ENCODE data around the gene MIGA1. TPM values are rescaled to one million over a fixed set of nuclear protein-coding genes. Genes with fewer than 3 reads are reported as not detected.

MIGA1 gene
- total and polyA plus RNA-seq, 9 of the 15 experiments (the other 6 are each of a cell fraction or from before 2014, with no cell fraction given): 1.6 to 5.1 (median 2.9) TPM

- TF ChIP-seq ZBTB17 (CRISPR knock-in tag; IDR thresholded peaks at IDR 0.05): no peak
- peak; percentile 16 for TF ChIP-seq SMAD1 (IDR thresholded peaks at IDR 0.05; ENCODE audit: low read depth, low read length, partially characterized antibody)
- no peak for TF ChIP-seq U2AF2 (optimal IDR thresholded peaks at IDR 0.05; ENCODE audit: low read depth, low read length)
- TF ChIP-seq, protein P1, sequence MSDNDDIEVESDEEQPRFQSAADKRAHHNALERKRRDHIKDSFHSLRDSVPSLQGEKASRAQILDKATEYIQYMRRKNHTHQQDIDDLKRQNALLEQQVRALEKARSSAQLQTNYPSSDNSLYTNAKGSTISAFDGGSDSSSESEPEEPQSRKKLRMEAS (CRISPR knock-in tag; IDR thresholded peaks at IDR 0.05): peak; percentile 51; the same call in 1 of the 2 replicates
- TF ChIP-seq ESRRA (IDR thresholded peaks at IDR 0.05; ENCODE audit: borderline replicate concordance, low read depth): no peak; the same call in 1 of the 2 replicates
- TF ChIP-seq YBX1 (IDR thresholded peaks at IDR 0.05): no peak
- 0 out of 2 replicates have a peak, but pooled peaks have one; percentile 46 for TF ChIP-seq RNF2 (IDR thresholded peaks at IDR 0.05)
- TF ChIP-seq KAT2B (IDR thresholded peaks at IDR 0.05; ENCODE audit: low read depth, low read length): no peak
- TF ChIP-seq SIN3A (IDR thresholded peaks at IDR 0.05; ENCODE audit: borderline replicate concordance in 2 of 2, control insufficient read depth in 1 of 2, low read depth in 2 of 2, low read length in 2 of 2): peak in 1 of 2 experiments; percentile 63; a peak in 1 of 4 replicates
- TF ChIP-seq MEIS2 (IDR thresholded peaks at IDR 0.05; ENCODE audit: partially characterized antibody): peak; percentile 8
- TF ChIP-seq KDM5B (IDR thresholded peaks at IDR 0.05; ENCODE audit: insufficient replicate concordance, low read depth, low read length): peak; percentile 74
- TF ChIP-seq TBL1XR1 (IDR thresholded peaks at IDR 0.05; ENCODE audit: low read length in 2 of 2): peak in 1 of 2 experiments; percentile 18; a peak in 1 of 4 replicates
- TF ChIP-seq DMBX1 (CRISPR knock-in tag; IDR thresholded peaks at IDR 0.05; ENCODE audit: borderline replicate concordance): no peak
- no peak for TF ChIP-seq ZNF41 (CRISPR knock-in tag; conservative IDR thresholded peaks at IDR 0.05)
- peak; percentile 93 for TF ChIP-seq ZBTB40 (IDR thresholded peaks at IDR 0.05)
- no peak for TF ChIP-seq ZBTB40 (CRISPR knock-in tag; IDR thresholded peaks at IDR 0.05)
- peak; percentile 39; the same call in 1 of the 2 replicates for TF ChIP-seq SAFB (IDR thresholded peaks at IDR 0.05; ENCODE audit: borderline replicate concordance, low read depth, low read length)
- 0 out of 2 replicates have a peak, but pooled peaks have one; percentile 6 for TF ChIP-seq SOX6 (IDR thresholded peaks at IDR 0.05)
- no peak for TF ChIP-seq TAF7 (tag; IDR thresholded peaks at IDR 0.05)
Measured at GRCh38 chr1:77759071-77760028, 20.1 kb upstream of the MIGA1 start, which contains the start of gene USP33 (continued).

Data from K562 (cell line).